NCI-H2227 treated with DMSO at 0.1 percent for 48 hours (cell line): ENCODE data around the gene TMEM95.
A peak's percentile ranks its signal among the peaks of the same experiment; 100 is the strongest.
"Not testable (repeated sequence)": the region's sequence is repeated elsewhere in the genome, so short reads cannot be mapped to it uniquely, and the experiment has no call there.

Source experiments
- DNase-seq: peaks from one replicate; lab custom pipeline; 2025; lab: John Stamatoyannopoulos, UW

TMEM95 gene

DNA sequence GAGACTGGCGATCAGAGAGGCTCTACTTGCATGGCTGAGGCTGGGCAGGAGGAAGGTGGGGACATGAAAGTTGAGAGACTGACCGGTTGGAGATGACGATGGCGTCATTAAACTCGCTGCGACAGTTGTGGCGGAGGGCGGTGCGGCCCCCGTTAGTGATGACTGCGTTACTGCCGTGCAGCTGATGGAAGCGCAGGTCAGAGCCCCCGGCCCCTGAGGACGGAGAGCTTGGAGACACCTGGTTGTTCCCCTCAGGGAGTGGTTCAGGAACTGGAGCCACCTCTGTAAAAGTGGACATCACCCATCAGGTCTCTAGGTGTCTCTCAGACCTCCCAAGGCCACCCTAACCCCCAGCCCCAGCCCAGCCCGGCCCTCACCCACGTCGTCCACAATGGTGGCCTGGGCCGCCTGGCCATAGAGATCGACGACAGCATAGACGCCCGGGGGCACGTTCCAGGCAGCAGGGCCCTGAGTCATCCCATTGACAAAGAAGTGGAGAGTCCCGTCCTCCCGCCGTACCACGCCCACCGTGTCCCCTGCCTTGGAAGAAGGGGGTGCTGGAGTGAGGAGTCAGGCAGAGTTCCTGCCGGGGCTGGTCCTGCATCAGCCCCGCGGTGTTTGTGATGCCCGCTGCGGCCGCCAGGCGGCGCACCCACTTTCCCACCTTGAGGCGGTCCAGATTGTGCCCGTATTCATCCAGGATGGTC is 31.1 kb upstream of the TMEM95 start:
- no peak for DNase-seq

DNA sequence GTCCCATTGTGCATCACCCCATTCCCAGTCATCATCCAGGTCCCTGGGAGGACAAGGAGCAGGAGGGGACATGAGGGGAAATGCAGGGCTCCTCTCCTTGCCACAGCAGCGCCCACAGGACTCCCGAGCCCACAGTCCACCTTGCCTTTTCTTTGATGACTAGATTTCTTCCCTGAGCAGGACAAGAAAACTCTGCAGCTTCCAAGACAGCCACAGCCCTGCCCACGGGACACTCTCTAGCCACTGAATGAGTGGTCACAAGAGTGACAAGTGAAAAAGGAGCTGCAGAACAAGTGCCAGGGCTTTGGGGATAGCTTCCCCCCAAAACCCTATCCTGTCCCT is 30.5 kb upstream of the TMEM95 start:
- DNase-seq = no peak

DNA sequence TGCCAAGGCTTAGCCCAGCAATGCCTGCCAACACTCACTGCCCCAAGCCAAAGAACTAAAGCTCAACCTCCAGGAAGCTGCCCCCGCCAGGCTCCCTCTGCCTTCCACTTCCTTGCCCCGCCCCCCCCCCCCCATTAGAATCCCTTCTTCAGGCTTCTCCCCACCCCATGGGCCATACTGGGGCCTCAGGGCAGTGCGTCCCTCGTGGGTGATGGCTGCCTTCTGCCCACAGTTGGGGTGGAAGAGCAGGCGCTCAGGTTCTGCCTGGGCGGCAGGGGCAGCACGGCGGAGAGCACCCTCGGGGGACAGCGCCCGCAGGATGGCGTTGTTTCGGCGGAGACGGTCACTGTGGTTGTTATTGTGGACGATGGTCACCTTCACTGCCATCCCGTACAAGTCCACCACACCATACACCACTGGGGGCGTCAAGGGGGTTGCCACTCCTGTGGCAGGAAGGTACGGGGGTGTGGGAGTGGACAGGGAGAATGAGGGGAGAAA is 29.9 kb upstream of the TMEM95 start:
- no peak for DNase-seq

DNA sequence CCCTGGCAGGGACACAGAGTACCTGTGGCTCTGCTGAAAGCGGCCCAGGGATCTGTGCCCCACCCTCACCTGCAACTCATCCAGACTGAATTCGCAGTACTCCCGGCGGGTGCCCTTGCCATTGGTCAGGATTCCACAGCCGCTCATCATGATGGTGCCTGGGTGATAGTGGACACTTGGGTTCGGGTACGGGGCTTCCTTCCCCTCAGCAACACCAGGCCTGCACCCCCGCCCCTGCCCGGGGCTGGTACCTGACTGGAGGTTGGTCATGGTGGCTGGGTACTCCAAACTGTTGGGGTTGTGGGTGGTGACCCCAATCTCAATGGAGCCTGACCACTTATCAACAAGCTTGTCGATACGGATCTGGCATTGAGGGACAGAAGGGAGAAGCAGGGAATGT is 28.8 kb upstream of the TMEM95 start:
- DNase-seq = no peak

DNA sequence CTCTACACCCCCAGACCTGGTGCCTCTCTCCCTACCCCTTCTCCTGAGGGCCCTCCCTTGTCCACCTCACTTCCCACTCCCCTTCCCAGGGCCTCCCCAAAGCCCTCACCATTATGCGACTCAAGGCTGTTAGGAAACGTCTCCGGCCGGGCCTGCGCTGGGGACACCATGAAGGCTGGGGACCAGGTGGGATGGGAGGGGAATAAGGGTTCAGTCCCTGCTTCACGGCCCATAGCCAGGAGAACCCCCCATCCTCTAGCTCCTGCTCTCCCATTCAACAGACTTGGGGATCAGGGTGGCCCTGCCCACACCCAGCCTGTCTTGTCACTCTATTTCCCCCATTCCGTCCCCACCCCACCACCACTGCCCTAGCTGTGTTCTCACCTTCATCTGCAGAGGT is 27.9 kb upstream of the TMEM95 start:
- DNase-seq = no peak

DNA sequence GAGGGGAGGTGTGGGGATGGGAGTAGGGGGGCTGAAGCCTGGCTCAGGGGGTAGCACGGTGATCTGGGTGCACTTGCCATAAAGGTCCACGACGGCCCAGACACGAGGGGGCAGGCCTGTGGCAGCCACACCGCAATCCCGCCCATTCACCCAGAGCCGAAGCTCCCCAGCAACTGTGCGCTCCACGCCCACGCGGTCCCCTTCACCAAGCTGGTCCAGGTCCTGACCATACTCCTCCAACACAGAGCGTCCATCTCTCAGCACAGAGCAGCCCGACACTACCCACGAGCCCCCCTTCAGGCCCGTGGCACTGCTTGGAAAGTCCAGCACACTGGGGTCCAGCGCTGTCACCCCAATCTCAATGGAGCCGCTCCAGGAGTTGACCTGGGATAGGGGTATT is 27.5 kb upstream of the TMEM95 start:
- DNase-seq = no peak

DNA sequence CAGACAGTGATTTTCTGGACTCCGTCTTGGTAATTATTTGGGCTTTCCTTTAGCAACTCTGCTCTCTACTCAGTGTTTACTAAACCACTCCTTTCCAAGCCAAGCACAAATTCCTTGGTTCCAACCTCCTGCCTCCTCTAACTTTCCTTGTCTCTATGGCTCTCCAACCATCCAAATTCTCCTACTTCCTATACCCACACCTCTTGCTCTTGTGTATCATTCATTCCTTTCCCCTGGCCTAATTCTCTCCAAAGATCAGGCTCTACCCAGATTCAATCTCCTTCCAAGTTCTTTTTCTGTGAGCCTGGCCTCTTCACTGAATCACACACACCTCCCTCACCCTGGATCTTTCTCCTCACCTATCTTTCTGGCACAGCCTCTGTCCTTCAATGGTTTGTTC is 26.9 kb upstream of the TMEM95 start:
- DNase-seq = no peak

DNA sequence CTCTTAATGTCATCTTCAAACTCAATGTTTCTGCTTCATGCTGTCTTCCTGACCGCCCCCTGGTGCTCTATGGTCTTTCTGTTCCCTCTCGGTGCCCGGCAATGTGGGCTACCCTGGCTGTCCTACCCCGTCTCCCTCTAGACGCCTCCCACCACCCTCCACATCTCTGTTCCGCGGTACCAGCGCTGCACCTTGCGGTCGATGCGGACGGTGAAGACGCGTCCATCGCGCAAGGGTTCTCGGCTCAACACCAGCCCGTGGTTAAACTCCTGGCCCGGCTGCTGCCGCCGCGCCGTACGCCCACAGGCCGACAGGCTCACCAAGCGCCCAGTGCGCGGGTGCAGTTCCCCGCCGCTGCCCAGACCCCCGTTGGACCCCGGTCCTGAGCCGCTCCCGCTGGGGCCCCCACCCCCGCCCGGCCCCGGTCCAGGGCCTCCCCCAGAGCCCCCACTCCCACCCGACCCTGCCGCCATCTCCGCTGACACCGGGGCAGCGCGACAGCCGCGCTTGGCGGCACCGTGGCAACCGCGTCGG is 26.0 kb upstream of the TMEM95 start, which contains the start of gene NEURL4:
Gene NEURL4 (minus strand): TSS at position 496 of the 534 bp plus-strand sequence. CDS start 23 bp downstream, at position 473.
- DNase-seq = no peak

DNA sequence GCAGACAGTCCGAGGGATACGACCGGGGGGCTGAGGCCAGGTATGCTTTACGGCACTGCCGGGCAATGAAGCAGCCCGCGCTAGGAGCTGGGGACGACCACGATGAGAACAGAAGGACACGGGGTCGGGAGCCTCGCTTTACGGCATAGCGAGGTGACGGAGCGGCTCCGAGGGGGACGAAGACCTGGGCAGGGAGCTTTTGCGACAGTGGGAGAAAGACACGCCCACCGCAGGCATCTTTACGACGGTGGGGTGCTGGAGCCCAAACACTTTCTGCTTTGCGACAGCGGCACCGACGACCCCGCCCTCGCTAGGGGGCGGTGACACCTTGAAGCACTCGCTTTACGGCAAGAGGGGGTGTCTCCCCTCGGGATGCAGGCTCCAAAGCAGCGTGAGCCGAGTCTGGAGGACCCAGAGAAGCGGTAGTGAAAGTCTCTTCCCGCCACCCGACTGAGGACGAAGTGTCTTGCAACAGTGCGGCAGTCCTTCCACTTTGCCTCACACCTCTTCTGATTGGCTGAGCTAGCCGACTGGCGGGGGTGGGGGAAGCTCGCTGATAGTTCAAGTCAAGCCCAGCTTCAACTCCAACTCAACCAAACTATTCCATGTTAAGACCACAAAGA is 25.5 kb upstream of the TMEM95 start:
- DNase-seq = peak; percentile 89

DNA sequence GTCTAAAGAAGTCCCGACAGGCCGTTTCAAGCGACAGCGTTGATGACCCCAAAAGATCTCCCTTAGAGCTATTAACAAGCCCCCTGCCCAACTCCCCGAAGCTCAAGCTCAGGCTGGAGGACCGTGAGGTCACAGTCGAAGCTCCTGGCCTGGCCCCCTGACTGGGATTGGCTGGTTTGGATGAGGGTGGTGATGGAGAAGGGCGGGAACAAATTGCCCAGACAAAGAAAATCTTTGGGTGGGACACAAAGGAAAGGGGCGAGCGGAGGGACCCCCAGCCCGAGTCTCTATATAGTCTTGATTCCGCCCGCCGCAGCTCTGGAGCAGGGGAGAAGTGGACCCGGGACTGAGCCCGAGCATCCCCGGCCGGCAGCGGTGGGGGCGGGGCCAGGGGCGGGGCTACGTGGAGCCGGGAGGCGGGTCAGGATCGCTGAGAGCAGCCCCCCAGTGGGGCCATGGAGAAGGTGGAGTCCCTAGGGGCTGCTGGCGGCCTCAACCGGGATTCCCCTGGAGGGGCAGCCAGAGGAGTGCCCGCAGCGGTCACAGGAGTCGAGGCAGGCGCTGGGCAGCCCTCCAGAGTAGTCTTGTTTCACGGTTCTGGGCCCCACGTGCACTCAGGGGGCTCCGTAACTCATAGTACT is 24.8 kb upstream of the TMEM95 start:
- DNase-seq = peak; percentile 78

DNA sequence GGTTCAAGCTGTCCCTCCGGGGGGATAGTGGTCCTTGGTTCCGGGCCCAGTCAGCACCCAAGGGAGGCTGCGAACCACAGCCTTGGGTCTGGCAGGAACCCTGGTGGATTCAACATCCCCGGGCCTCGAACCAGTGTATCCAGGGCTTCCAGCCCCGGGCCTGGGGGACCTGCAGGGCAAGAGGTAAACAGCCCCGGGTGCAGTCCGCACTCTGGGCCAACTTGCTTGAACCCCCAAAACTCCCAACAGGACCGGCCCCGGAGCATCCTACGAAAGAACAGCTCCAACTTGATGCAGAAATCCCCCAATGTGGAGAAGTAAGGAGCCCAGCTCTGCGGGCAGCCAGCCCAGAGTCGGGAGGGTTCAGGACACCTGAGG is 24.3 kb upstream of the TMEM95 start:
- DNase-seq = no peak

DNA sequence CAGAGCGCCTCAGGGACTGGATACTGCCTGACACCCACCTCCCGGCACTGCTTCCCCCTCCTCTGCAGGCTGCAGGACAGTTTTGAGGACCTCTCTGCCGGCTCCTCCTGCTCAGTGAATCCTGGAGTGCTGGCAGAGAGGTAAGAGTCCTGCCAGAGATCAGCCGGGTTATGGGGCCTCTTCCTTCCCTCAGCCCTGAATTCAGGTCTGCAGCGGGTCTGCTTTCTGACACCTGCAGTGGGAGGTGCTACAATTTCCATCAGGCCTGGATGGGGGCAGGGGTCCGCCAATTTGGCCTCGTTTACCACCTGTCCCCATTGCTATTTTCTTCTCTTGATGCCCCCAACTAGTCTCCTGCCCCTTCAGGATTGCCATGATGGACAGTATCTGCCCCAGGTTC is 22.8 kb upstream of the TMEM95 start:
- DNase-seq = no peak

DNA sequence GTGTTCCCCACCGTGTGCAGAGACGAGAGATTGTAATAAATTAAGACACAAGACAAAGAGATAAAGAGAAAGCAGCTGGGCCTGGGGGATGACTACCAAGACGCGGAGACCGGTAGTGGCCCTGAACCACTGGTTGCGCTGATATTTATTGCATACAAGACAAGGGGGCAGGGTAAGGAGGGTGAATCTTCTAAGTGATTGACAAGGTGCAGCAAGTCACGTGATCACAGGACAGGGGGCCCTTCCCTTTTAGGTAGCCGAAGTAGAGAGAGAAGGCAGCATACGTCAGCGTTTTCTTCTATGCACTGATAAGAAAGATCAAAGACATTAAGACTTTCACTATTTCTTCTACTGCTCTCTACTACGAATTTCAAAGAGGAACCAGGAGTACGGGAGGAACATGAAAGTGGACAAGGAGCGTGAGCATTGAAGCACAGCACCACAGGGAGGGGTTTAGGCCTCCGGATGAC is 22.3 kb upstream of the TMEM95 start:
- not testable (repeated sequence) for DNase-seq

DNA sequence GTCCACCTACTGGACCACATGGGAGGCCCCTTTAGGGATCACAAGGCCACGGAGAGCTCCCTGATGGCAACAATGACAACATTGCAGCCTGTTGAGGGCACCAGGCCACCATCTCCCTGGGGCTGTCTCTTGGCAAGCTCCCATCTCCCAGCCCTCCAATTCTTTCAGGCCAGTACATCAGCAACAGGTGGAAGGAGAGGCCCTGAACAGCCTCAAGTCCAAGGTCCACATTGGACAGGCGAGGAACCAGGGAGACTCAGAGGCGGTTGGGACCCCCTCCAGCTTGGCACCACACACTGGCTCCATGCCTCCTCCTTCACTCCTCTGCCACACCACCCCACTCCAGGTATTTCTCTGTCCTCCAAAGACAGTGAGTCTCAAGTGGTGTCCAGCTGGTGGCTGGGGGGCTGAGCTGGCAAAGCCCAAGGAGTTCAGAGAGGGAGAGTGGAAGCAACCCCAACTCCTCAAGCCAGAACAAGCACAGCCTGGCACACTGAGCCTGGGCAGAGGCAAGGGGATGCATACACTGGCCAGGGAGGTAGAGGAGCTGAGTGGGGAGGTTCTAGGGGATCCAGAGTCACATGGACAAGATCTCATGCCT is 19.9 kb upstream of the TMEM95 start:
- DNase-seq = no peak

DNA sequence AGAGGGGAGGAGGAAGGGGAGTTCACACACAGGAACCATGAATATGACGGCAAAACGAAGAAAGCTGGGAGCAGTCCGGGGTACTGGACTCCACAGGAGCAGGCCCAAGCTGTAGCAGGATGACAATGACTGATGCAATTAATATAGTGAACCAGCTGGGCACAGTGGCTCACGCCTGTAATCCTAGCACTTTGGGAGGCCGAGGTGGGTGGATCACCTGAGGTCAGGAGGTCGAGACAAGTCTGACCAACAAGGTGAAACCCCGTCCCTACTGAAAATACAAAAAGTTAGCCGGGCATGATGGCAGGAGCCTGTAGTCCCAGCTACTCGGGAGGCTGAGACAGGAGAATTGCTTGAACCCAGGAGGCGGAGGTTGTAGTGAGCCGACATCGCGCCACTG is 19.2 kb upstream of the TMEM95 start:
- not testable (repeated sequence) for DNase-seq

DNA sequence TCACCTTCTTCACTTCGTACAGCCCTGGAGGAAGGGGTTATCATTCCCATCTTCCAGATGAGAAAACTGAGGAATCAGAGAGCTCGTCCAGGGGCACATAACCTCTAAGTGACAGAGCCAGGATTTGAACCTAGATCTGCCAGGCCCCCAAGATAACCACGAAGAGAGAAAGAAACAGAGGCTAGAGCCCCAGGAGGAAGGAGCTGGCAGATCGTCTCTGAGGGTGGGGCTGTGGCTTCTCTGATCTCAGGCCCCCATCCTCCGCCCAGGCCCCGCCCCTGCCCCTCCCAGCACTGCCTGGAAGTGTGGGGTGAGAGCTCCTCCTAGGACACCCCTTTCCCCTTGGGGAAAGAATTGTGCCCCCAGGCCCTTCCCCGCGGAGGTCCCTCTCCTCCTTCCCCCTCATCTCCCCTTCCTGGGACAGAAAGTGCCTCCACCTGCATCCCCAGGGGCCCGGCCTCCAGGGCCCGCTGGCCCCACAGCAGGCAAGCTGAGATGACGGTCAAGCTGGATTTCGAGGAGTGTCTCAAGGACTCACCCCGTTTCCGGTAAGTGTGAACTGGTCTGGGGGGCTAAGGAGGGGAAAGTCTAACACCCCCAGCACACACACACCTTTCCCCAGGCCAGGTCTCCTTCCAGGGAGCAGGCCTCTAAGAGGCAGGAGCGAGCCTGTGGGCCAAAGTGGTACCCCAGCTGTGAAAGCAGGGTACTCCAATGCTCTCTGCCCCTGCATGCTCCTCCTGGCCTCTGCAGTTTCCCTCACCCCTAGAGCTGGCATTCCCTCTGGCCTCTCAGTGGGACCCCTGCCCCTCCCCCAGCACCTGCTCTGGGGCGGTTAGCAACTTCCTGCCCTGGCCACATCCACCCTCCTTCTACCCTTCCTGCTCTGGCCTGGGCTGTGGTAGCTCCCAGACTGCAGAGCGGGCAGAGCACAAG is 18.4 kb upstream of the TMEM95 start, which contains the start of gene ACAP1:
Gene ACAP1 (plus strand): TSS at position 290 of the 936 bp plus-strand sequence. CDS start 206 bp downstream, at position 496.
- DNase-seq = no peak

DNA sequence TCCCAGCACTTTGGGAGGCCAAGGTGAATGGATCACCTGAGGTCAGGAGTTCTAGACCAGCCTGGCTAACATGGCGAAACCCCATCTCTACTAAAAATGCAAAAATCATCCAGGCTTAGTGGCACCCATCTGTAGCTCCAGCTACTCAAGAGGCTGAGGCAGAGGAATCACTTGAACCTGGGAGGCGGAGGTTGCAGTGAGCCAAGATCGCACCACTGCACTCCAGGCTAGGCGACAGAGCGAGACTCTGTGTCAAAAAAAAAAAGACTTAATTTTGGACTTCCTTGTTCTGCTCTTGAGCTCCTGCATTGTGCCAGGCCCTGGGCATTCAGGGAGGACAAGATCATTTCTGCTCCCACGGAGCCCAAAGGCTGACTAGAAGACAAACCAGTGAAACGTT is 17.4 kb upstream of the TMEM95 start:
- DNase-seq = not testable (repeated sequence)

DNA sequence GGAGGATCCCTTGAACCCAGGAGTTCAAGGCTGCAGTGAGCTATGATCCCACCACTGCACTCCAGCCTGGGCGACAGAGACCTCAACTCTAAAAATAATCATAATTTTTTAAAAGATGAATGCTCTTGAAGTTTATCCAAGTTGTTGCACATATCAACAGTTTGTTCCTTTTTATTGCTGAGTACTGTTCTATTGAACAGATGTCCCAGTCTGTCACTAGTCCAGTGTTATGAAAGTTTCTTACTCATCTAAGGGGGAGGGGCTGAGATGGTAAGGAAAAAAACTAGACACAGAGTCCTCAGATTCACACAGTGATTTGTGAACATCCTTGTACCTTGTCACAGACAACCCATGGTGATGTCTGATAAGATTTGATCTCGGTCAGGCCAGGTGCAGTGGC is 14.8 kb upstream of the TMEM95 start:
- no peak for DNase-seq

DNA sequence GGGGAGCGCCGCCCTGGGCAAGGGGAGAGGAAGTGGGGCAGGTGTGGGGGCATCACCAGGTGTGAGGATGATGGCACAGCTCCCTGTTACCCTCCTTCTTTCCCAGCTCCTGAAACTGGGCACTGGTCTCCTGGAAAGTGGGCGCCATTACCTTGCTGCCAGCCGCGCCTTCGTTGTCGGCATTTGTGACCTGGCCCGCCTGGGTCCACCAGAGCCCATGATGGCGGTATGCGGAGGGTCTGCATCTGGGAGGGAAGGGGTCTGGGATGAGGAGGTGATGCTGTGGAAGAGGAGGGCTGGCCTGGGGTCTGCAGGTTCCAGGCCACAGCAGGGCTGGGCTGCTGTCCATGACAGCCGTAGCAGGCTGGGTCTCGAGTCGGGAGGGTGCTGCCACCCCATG is 13.1 kb upstream of the TMEM95 start:
- no peak for DNase-seq

DNA sequence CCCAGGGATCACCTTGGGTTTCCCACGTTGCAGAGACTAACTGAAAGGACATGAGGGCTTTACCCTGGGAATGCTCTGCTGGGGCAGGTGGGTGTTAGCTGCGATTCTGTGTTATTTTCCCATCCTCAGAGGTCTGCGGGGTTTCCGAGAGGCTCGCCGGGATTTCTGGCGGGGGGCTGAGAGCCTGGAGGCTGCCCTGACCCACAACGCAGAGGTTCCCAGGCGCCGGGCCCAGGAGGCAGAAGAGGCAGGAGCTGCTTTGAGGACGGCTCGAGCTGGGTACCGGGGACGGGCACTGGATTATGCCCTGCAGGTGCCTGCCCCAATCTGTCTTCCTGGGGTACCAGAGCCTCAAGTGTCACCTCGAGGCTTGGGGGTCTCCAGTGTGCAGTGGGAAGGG is 11.7 kb upstream of the TMEM95 start:
- DNase-seq = no peak
